Smooth muscle cell (in vitro differentiated cells): ENCODE measurements around the gene TRMT1. TPM values are rescaled to one million over a fixed set of nuclear protein-coding genes. Genes with fewer than 3 reads are reported as not detected.

Source experiments
- DNase-seq: peaks from one replicate; lab custom pipeline; 2025; ENCODE audit not compliant: unreplicated experiment; lab: John Stamatoyannopoulos, UW
- H2AFZ ChIP-seq: fragments of 200-600 bp; sonication (generic); 2 replicates; pipeline ENCODE4 v1.6.0; 2016; ENCODE audit warnings: antibody characterized with exemption, low read depth, mild to moderate bottlenecking
- H3F3A ChIP-seq: fragments of 200-600 bp; sonication (generic); 2 replicates; pipeline ENCODE4 v1.6.0; 2017; ENCODE audit warnings: antibody characterized with exemption, low read depth
- H3K27ac ChIP-seq: fragments of 200-600 bp; sonication (generic); 2 replicates; pipeline ENCODE4 v1.5.1; 2016; ENCODE audit warnings: low read depth, mild to moderate bottlenecking
- H3K27me3 ChIP-seq: fragments of 200-600 bp; sonication (generic); 2 replicates; pipeline ENCODE4 v1.6.1; 2016; ENCODE audit warnings: low read depth, mild to moderate bottlenecking
- H3K36me3 ChIP-seq: fragments of 200-600 bp; sonication (generic); 2 replicates; pipeline ENCODE4 v1.5.1; 2016; ENCODE audit warnings: low read depth
- H3K4me1 ChIP-seq: fragments of 200-600 bp; sonication (generic); 2 replicates; pipeline ENCODE4 v1.5.1; 2016; ENCODE audit warnings: low read depth
- H3K4me2 ChIP-seq: fragments of 200-600 bp; sonication (generic); 2 replicates; pipeline ENCODE4 v1.6.0; 2016; ENCODE audit warnings: mild to moderate bottlenecking
- H3K4me3 ChIP-seq: fragments of 200-600 bp; sonication (generic); 2 replicates; pipeline ENCODE4 v1.5.1; 2016; ENCODE audit warnings: mild to moderate bottlenecking
- H3K79me2 ChIP-seq: fragments of 200-600 bp; sonication (generic); 2 replicates; pipeline ENCODE4 v1.6.0; 2016; ENCODE audit warnings: low read depth, mild to moderate bottlenecking
- H3K9ac ChIP-seq: fragments of 200-600 bp; sonication (generic); 2 replicates; pipeline ENCODE4 v1.6.0; 2016; ENCODE audit warnings: low read depth
- H3K9me3 ChIP-seq: fragments of 200-600 bp; sonication (generic); replicated peaks from 2 replicates; pipeline ENCODE4 v1.5.1; 2016; ENCODE audit warnings: low read depth
- H4K20me1 ChIP-seq: fragments of 200-600 bp; sonication (generic); 2 replicates; pipeline ENCODE4 v1.6.0; 2016; ENCODE audit warnings: low read depth
- WGBS: methylation state at CpG from one replicate; pipeline ENCODE4 v1.1.7; 2016; ENCODE audit warnings: low lambda C conversion rate; 5-methylcytosine and 5-hydroxymethylcytosine counted together
- polyA plus RNA-seq: library from polyadenylated mRNA; unstranded; fragments of >200 nt; fragmentation: Nextera tagmentation; extraction: Ambion mirVana; gene quantifications from 2 replicates; pipeline ENCODE4 v1.2.1, GENCODE V29; 2016
- total RNA-seq: library from RNA; depleted of rRNA; stranded (reverse); fragments of >200 nt; gene quantifications from 2 replicates; pipeline ENCODE4 v1.2.3, GENCODE V29; 2014
- TF ChIP-seq, protein P1 (sequence below): fragments of 200-600 bp; sonication (generic); IDR thresholded peaks from 2 replicates; pipeline ENCODE4 v1.5.1; 2017; ENCODE audit warnings: borderline replicate concordance, mild to moderate bottlenecking, antibody characterized with exemption; ENCODE audit not compliant: insufficient read depth, poor library complexity, severe bottlenecking

TRMT1 gene
- total and polyA plus RNA-seq, 2 experiments from 2014 or later: 21.9 to 37.4 TPM

GRCh38 chr19:13160557-13160956, 44.0 kb upstream of the TRMT1 start:
- Histone ChIP-seq H4K20me1 (no peaks in the 10 kb centered on the region), H3K9ac (no peak overlapping the region), H3F3A (peaks cover 30% of the 10 kb centered on the region), H3K4me1 (peaks cover 40% of the 10 kb centered on the region), H3K9me3 (no peaks in the 10 kb centered on the region), H2AFZ (no peak overlapping the region), H3K36me3 (no peaks in the 10 kb centered on the region), H3K27ac (peak overlapping the region; percentile 48), H3K79me2 (no peaks in the 10 kb centered on the region), H3K27me3 (no peaks in the 10 kb centered on the region), H3K4me3 (no peak overlapping the region), H3K4me2 (no peak overlapping the region)
- 38% methylated on average over 1 of the region's 1 CpG for WGBS
- TF ChIP-seq, protein P1, sequence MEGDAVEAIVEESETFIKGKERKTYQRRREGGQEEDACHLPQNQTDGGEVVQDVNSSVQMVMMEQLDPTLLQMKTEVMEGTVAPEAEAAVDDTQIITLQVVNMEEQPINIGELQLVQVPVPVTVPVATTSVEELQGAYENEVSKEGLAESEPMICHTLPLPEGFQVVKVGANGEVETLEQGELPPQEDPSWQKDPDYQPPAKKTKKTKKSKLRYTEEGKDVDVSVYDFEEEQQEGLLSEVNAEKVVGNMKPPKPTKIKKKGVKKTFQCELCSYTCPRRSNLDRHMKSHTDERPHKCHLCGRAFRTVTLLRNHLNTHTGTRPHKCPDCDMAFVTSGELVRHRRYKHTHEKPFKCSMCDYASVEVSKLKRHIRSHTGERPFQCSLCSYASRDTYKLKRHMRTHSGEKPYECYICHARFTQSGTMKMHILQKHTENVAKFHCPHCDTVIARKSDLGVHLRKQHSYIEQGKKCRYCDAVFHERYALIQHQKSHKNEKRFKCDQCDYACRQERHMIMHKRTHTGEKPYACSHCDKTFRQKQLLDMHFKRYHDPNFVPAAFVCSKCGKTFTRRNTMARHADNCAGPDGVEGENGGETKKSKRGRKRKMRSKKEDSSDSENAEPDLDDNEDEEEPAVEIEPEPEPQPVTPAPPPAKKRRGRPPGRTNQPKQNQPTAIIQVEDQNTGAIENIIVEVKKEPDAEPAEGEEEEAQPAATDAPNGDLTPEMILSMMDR: no peak
- no peak for DNase-seq

GRCh38 chr19:13159713-13160112, 43.2 kb upstream of the TRMT1 start:
- H3K27me3 ChIP-seq: no peaks in the 10 kb centered on the region
- no peaks in the 10 kb centered on the region for H3K79me2 ChIP-seq
- no peak for DNase-seq
- H3K4me3 ChIP-seq: no peak overlapping the region
- no peak overlapping the region for H3K4me2 ChIP-seq
- no peaks in the 10 kb centered on the region for H3K36me3 ChIP-seq
- H3K27ac ChIP-seq: no peak overlapping the region
- H4K20me1 ChIP-seq: peaks cover 7% of the 10 kb centered on the region
- WGBS: 95% methylated on average over 3 of the region's 3 CpGs
- H2AFZ ChIP-seq: no peak overlapping the region
- H3K9me3 ChIP-seq: no peaks in the 10 kb centered on the region
- H3K4me1 ChIP-seq: peaks cover 31% of the 10 kb centered on the region
- peaks cover 29% of the 10 kb centered on the region for H3F3A ChIP-seq
- TF ChIP-seq, protein P1: no peak
- no peak overlapping the region for H3K9ac ChIP-seq

GRCh38 chr19:13155472-13156359, 39.2 kb upstream of the TRMT1 start:
- WGBS: 3% methylated on average over 46 of the region's 55 CpGs
- peaks cover 24% of the 10 kb centered on the region for H3F3A ChIP-seq
- TF ChIP-seq, protein P1: no peak
- peaks cover 12% of the 10 kb centered on the region for H3K79me2 ChIP-seq
- peak overlapping the region; percentile 99 for H3K9ac ChIP-seq
- peak overlapping the region; percentile 94 for H3K4me2 ChIP-seq
- H3K4me1 ChIP-seq: peaks cover 8% of the 10 kb centered on the region
- H4K20me1 ChIP-seq: peaks cover 25% of the 10 kb centered on the region
- peak; percentile 79 for DNase-seq
- H2AFZ ChIP-seq: no peak overlapping the region
- H3K4me3 ChIP-seq: peak overlapping the region; percentile 98
- H3K36me3 ChIP-seq: no peaks in the 10 kb centered on the region
- no peaks in the 10 kb centered on the region for H3K9me3 ChIP-seq
- H3K27me3 ChIP-seq: no peaks in the 10 kb centered on the region
- peak overlapping the region; percentile 97 for H3K27ac ChIP-seq
